ENCODE data around the gene SLC24A3.

Gene SLC24A3

DNA sequence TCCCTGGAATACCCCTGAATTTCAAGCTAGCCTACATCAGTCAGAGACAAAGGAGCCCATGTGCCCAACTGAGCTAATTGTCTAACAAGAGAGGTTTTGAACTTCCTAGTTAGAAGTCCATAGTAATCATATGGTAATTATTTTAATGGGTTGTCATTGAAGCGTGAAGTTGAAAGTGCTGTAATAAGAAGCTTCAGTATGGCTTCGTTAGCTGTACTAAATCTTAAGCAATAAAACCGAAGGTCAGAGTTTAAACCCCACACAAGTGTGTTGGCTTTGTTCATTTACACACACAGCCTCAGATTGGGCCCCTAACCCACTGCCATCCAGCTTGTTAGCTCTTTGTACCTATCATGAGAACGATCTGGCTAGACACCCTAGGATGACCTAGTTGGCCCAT is 350.0 kb downstream of the SLC24A3 start:
- no peak for DNase-seq

GRCh38 chr20:19564261-19564660 is 351.8 kb downstream of the SLC24A3 start:
- DNase-seq: no peak

DNA sequence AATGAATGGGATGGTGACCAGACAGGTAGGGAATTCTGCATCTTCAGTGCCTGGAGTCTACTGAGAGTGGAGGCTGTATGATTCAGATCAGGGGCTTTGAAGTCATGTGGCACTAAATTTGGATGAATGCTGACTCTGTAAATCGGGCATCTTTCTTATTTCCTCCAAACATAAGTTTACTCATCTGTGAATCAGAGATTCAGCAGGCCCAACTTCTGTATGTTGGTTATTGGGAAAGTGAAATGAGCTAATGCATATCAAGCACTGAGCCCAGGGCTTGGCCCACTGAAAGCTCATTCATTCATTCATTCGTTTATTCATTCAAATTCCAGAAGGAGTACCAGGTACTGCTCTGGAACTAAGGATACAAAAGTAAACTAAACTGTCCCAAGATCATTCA is 353.3 kb downstream of the SLC24A3 start:
- DNase-seq: no peak

DNA sequence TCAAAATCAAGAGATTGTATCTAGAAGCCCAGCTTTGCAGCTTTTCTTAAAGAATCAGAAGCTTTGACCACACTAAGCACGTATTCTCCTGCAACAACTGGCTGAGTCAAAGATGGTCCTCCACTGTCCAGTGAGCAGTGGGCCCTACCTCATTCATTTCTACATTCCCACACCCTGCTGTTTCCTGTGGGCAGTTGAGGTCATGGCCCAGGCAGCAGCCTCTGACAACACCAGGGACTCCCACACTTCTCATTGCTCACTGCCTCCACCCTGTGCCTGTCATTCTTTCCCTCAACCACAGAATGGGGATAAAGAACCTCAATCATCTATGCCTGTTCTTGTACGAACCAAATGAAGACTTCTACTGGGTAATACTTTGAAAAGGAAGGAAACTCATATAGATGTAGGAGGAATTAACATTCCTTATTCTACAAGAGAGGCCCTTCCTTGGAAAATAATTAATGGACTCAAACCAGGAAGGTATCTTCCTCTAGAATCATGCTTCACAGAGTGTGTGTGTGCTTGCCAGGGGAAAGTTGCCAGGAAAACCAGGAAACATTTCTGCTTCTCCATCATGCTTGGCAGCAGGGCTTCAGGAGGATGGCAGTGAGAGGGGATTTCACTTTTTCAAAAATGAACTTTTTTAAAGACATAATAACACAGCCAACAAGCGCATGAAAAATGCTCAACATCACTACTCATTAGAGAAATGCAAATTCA is 353.9 kb downstream of the SLC24A3 start:
- DNase-seq: no peak

GRCh38 chr20:19568128-19568527 is 355.7 kb downstream of the SLC24A3 start:
- DNase-seq: no peak

DNA sequence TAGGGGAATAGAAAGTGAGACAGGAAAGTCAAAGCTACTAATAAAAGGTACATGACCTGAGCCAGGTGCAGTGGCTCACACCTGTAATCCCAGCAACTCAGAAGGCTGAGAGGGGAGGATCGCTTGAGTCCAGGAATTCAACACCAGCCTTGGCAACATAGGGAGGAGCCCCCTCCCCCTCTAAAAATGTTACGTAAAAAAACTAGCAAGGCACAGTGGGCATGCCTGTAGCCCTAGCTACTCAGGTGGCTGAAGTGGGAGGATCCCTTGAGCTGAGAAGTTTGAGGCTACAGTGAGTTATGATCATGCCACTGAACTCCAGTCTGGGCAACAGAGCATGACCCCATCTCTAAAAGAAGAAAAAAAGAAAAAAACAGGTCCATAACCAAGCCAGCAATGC is 359.6 kb downstream of the SLC24A3 start:
- DNase-seq: no peak

DNA sequence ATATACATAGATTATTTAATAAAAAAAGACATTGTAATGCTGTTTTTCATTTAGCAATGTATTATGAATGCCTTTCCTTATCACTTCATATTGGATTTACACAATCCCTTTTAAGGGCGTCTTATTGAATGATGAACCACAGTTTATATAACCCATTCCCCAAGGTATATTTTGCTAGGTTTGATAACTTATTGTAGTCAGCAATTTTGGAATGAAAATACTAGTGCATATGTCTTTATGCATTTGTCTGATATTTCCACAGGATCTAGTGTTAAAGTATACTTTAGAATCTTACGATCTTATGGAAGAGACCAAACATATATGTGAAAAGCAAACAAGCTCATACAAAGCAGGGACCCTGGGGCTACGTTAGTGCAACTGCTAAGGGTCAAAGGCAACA is 365.2 kb downstream of the SLC24A3 start:
- DNase-seq: no peak

DNA sequence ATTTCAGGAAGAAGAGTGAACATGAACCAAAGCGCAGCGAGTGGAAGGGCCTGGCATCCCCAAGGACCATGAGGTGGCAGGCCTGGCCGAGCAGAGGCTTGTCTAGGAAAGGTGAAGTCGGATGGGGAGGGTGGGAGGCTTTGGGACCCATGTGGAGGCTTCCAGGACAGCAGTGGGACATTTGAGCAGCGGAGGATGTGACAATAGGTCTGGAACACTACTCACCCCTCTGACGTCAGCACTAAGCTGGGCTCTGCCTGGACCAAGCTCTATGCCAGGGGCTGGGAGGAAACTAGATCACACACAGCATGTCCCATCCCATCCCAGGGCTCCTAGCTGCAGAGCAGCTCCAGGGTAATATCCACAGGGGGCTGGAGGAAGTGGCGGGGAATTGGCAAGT is 370.3 kb downstream of the SLC24A3 start:
- no peak for DNase-seq

- DNase-seq: peak; percentile 58
Observed at GRCh38 chr20:19583532-19584175, 371.2 kb downstream of the SLC24A3 start.

GRCh38 chr20:19588241-19588640 is 375.8 kb downstream of the SLC24A3 start:
- no peak for DNase-seq

DNA sequence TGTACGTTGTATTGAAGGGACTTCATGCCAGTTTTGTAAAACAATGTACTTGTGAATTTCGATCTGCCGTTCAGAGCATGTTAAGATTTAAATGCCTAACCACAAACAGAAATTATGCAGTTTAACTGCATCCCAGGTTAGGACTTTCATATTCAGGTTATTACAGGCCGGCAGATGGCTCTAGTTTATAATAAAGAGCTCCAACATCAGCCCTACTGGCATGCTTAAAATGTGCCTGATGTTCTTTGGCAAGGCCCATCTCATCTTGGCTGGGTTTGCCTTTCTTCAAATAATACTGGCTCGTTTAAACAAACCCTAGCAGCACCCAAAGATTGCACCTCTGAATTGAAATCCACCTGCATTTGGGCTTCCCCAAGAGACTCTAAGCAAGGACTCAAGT is 376.3 kb downstream of the SLC24A3 start:
- no peak for DNase-seq

- DNase-seq: no peak
Observed at GRCh38 chr20:19589787-19590362, 377.4 kb downstream of the SLC24A3 start.

GRCh38 chr20:19590382-19590781 is 377.9 kb downstream of the SLC24A3 start:
- DNase-seq: no peak

- no peak for DNase-seq
Observed at GRCh38 chr20:19593762-19594161, 381.3 kb downstream of the SLC24A3 start.

- no peak for DNase-seq
Observed at GRCh38 chr20:19594896-19595295, 382.5 kb downstream of the SLC24A3 start.

GRCh38 chr20:19598117-19598850 is 385.8 kb downstream of the SLC24A3 start:
- DNase-seq: no peak

- no peak for DNase-seq
Observed at GRCh38 chr20:19599200-19599599, 386.8 kb downstream of the SLC24A3 start.

- DNase-seq: no peak
Observed at GRCh38 chr20:19600042-19600441, 387.6 kb downstream of the SLC24A3 start.

- no peak for DNase-seq
Observed at GRCh38 chr20:19601126-19601810, 388.8 kb downstream of the SLC24A3 start.

DNA sequence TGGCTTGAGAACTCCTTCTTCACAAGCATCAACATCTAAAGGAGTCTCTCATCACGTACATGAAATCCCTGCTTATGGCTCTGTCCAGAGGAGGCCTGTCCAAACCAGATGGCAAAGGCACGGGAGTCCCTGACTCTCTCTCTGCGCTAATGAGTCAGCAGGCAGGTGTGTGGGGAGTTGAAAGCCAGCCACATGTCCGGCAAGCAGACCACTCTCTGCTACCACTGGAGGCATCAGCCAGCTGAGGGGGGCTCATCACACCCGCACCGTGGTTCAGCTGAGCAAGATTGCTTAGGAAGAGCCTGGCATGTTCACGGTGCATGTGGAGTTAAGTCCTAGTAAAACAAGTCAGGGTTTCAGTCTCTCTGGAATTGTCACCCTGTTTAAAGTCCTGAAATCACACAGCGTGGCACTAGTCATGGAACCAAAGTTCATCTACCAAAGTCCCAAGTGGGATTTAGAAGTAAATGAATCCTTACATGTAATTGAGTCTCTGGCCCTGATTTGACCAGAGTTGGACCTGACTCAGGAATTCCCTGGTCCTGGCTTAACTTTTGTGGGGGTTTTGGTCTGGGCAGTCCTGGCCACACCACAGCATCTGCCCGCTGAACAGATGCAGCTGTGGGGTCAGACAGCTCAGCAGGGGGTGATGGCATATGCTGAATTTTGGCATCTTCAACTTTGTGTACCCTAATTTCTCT is 390.4 kb downstream of the SLC24A3 start:
- no peak for DNase-seq

- DNase-seq: no peak
Observed at GRCh38 chr20:19603376-19603750, 390.9 kb downstream of the SLC24A3 start.

DNA sequence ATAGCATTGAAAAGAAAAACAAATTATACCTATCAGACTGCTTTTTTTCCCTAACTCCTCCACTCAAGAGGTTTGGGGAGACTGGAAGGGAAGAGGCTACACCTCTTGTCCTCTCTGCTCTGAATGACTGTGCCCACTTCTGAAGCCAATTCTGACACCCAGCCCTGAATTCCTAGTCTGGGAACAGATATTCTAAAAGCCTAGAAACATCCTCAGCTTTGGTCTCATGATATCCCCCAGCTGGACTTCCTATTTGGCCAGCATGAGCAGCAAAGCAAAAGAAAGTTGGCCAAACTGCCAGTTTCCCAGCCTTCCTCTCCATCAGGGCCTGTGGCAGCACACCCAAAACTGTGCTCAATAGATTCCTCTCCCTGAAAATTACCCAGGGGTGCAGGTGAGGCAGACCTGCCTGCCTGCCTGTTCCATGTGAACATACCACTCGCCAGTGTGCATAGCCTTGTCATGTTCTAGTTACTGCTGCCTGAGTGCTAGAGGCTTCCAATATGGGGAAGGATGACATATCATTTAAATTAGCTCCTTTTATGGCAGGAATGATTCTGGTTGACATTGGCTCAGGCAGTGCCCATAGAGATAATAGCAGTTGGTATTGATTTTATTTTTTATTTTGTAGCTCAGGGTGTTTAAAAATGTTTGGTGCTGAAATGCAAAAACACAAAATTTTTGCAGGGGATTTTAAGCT is 393.5 kb downstream of the SLC24A3 start:
- no peak for DNase-seq

All from stimulated activated CD4-positive, alpha-beta T cell treated with anti-CD3 and anti-CD28 coated beads, Interleukin-1b, Interleukin-23, amount 100 ng/mL, for 48 hours (primary cell).